GM12872 (cell line): ENCODE data around the gene PEX5.

Experiments
- TF ChIP-seq, protein P1 (sequence below): IDR thresholded peaks from 3 replicates; pipeline ENCODE4 v1.5.1; 2011; ENCODE audit warnings: low read depth, mild to moderate bottlenecking, low read length, moderate library complexity; ENCODE audit not compliant: insufficient read depth

The PEX5 gene

GRCh38 chr12:7161811-7162210, 27.7 kb upstream of the PEX5 start:
- TF ChIP-seq, protein P1, sequence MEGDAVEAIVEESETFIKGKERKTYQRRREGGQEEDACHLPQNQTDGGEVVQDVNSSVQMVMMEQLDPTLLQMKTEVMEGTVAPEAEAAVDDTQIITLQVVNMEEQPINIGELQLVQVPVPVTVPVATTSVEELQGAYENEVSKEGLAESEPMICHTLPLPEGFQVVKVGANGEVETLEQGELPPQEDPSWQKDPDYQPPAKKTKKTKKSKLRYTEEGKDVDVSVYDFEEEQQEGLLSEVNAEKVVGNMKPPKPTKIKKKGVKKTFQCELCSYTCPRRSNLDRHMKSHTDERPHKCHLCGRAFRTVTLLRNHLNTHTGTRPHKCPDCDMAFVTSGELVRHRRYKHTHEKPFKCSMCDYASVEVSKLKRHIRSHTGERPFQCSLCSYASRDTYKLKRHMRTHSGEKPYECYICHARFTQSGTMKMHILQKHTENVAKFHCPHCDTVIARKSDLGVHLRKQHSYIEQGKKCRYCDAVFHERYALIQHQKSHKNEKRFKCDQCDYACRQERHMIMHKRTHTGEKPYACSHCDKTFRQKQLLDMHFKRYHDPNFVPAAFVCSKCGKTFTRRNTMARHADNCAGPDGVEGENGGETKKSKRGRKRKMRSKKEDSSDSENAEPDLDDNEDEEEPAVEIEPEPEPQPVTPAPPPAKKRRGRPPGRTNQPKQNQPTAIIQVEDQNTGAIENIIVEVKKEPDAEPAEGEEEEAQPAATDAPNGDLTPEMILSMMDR: no peak

DNA sequence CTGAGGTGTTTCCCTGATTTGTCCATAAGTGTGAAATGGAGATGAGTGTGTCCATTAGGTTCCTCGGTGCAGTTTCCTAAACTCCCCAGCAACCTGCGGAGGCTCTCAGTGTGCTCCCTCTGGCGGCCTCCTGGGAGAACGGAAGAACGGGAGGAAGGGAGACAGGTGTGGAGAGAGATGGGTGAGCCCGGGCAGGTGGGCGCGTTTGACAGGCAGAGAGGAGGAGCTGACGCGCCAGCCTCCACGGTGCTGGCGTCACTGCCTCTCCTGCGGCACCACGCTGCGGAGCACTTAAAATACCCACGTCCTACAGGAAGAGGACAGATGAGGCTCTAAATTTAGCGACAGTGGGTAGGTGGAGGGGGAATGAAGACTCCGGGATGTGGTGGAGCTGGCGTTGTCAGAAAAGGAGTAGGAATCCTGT, 26.8 kb upstream of the PEX5 start:
- TF ChIP-seq, protein P1: peak; percentile 52; the same call in 2 of the 3 replicates

- TF ChIP-seq, protein P1: no peak
Measured at GRCh38 chr12:7169951-7170350, 19.5 kb upstream of the PEX5 start.

GRCh38 chr12:7171854-7172253, 17.6 kb upstream of the PEX5 start:
- TF ChIP-seq, protein P1: no peak

DNA sequence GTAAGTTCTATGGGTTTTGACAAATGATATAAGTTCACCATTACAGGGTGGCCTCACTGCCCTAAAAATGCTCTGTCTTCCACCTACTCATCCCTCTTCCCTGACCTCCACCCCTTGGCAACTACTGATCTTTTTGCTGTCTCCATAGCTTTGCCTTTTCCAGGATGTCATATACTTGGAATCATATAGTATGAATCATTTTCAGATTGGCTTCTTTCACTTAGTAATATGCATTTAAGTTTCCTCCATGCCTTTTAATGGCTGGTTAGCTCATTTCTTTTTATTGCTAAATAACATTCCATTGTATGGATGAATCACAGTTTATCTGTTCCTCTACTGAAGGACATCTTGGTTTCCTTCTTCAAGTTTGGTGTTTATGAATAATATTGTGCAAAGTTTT, 14.0 kb upstream of the PEX5 start:
- TF ChIP-seq, protein P1: no peak

DNA sequence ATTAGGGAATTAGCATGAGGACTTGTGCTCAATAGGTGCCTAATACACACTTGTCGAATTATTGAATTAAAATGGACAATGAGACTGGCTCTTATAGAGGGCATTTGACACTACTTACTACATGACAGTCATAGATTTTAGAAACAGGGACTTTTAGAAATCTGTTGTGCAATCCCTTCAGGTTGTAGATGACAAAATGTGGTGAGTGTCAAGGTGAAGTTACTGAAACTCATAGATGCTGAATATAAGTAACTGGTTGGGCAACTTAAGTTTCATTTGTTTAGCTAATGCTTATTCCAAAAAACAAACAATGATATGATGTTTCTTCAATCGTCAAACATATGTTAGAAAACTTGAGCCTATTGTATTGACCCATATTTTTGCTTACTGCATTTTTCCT, 12.9 kb upstream of the PEX5 start:
- TF ChIP-seq, protein P1: no peak

DNA sequence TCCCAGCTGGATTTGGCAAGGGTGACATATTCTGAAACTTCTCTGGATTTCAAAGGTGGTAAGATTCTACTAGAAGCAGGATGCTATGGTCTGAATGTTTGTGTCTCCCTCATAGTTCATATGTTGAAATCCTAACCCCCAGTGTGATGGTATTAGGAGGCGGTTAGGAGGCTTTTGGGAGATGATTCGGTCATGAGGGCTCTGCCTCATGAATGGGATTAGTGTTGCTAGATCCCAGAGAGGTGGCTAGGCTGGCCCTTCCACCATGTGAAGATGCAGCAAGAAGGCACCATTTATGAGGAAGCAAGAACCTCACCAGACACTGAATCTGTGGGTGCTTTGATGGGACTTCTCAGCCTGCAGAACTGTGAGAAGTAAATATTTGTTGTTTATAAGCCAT, 11.0 kb upstream of the PEX5 start:
- TF ChIP-seq, protein P1: no peak

GRCh38 chr12:7180685-7181084, 8.8 kb upstream of the PEX5 start:
- TF ChIP-seq, protein P1: no peak
